Sciatic nerve (tissue), 2 donors: ENCODE data around the gene LRRC66. TPM values are rescaled to one million over a fixed set of nuclear protein-coding genes. Genes with fewer than 3 reads are reported as not detected.

Source experiments
- ATAC-seq: fragments of 200-7000 bp; cut with Tn5 transposase; one replicate; pipeline ENCODE4 v1.9.1; 2020; ENCODE audit warnings: mild to moderate bottlenecking, moderate library complexity
- DNase-seq: peaks from one replicate; pipeline ENCODE4 v3.0.0-alpha.2; 2020; ENCODE audit warnings: low spot score
- intact Hi-C: fragments of 100-400 bp; cut with DNase I; formaldehyde crosslinking; loops from one replicate; pipeline ENCODE4 v1.14.2; 2022
- total RNA-seq: library from RNA; stranded (reverse); fragmentation: NEBNext Ultra II Directional; extraction: Animal tissue kit (Norgen Biotek cat#: 25700); gene quantifications from one replicate; pipeline ENCODE4 v1.2.1, GENCODE V29; 2021
- donor health status: DM: no; HTN: no; CAD: no.
- donor health status: DM: no; HTN: no; CAD: no.

LRRC66 gene
- 1.7 TPM for total RNA-seq

- no peak for ATAC-seq
- intact Hi-C loops = no loop called here
Measured at GRCh38 chr4:52019936-52020657, at the start of gene LRRC66. Gene LRRC66, minus strand, starts transcription at chr4:52020363. Its CDS starts 2,750 bp downstream, at chr4:52017613.

GRCh38 chr4:52069571-52069970, 49.4 kb upstream of the LRRC66 start:
- DNase-seq (no peak), ATAC-seq (no peak)
- intact Hi-C loops = no loop called here

More at GRCh38 chr4:52019936-52020657, at the start of gene LRRC66:
- no peak for DNase-seq

GRCh38 chr4:52059372-52059771, 39.2 kb upstream of the LRRC66 start:
- intact Hi-C loops = no loop called here
- DNase-seq = no peak
- peak; percentile 81 for ATAC-seq

- intact Hi-C loops = no loop called here
- DNase-seq = no peak
Measured at GRCh38 chr4:52058275-52058674, 38.1 kb upstream of the LRRC66 start.

GRCh38 chr4:52057196-52057595, 37.0 kb upstream of the LRRC66 start:
- intact Hi-C loops = no loop called here
- ATAC-seq (no peak), DNase-seq (no peak)

More at GRCh38 chr4:52058275-52058674, 38.1 kb upstream of the LRRC66 start:
- ATAC-seq = no peak

- DNase-seq = no peak
- ATAC-seq = no peak
- intact Hi-C loops = no loop called here
Measured at GRCh38 chr4:52054254-52054653, 34.1 kb upstream of the LRRC66 start.

GRCh38 chr4:52052475-52052780, 32.3 kb upstream of the LRRC66 start:
- DNase-seq (no peak), ATAC-seq (no peak)
- intact Hi-C loops = no loop called here

GRCh38 chr4:52051615-52052474, 31.7 kb upstream of the LRRC66 start:
- intact Hi-C loops = no loop called here
- ATAC-seq (peak; percentile 92), DNase-seq (peak; percentile 76)

- DNase-seq (peak; percentile 54), ATAC-seq (peak; percentile 77)
- intact Hi-C loops = no loop called here
Measured at GRCh38 chr4:52051213-52051614, 31.1 kb upstream of the LRRC66 start, which contains the start of gene SPATA18. Gene SPATA18, plus strand, starts transcription at chr4:52051304. Its CDS starts 401 bp downstream, at chr4:52051705.

- no peak for DNase-seq
- intact Hi-C loops = no loop called here
- no peak for ATAC-seq
Measured at GRCh38 chr4:52049266-52049665, 29.1 kb upstream of the LRRC66 start.

- DNase-seq (no peak), ATAC-seq (no peak)
- intact Hi-C loops = no loop called here
Measured at GRCh38 chr4:52045028-52045427, 24.9 kb upstream of the LRRC66 start.

- intact Hi-C loops = no loop called here
- peak; percentile 92 for ATAC-seq
Measured at GRCh38 chr4:52038103-52038912, 18.1 kb upstream of the LRRC66 start, which contains the start of gene SGCB. Gene SGCB, minus strand, starts transcription at chr4:52038299. Its CDS starts 40 bp downstream, at chr4:52038259.

GRCh38 chr4:52037689-52038102, 17.5 kb upstream of the LRRC66 start:
- DNase-seq (peak; percentile 61), ATAC-seq (peak; percentile 59)
- intact Hi-C loops = no loop called here

More at GRCh38 chr4:52038103-52038912, 18.1 kb upstream of the LRRC66 start, which contains the start of gene SGCB:
- peak; percentile 82 for DNase-seq

- intact Hi-C loops = no loop called here
- ATAC-seq = no peak
- DNase-seq = no peak
Measured at GRCh38 chr4:52036886-52037530, 16.8 kb upstream of the LRRC66 start.

- DNase-seq (no peak), ATAC-seq (no peak)
- intact Hi-C loops = no loop called here
Measured at GRCh38 chr4:52035190-52035589, 15.0 kb upstream of the LRRC66 start.

GRCh38 chr4:52032005-52032404, 11.8 kb upstream of the LRRC66 start:
- DNase-seq (no peak), ATAC-seq (no peak)
- intact Hi-C loops = no loop called here

- intact Hi-C loops = no loop called here
- ATAC-seq = no peak
Measured at GRCh38 chr4:52028970-52029369, 8.8 kb upstream of the LRRC66 start.

GRCh38 chr4:52017814-52018213, 2.3 kb downstream of the LRRC66 start:
- DNase-seq = no peak
- intact Hi-C loops = no loop called here

More at GRCh38 chr4:52028970-52029369, 8.8 kb upstream of the LRRC66 start:
- no peak for DNase-seq

GRCh38 chr4:52016981-52017380, 3.2 kb downstream of the LRRC66 start:
- DNase-seq (no peak), ATAC-seq (no peak)
- intact Hi-C loops = no loop called here

More at GRCh38 chr4:52017814-52018213, 2.3 kb downstream of the LRRC66 start:
- no peak for ATAC-seq
